ENCODE measurements around the gene RAD23A.
"Not testable (repeated sequence)": the region's sequence is repeated elsewhere in the genome, so short reads cannot be mapped to it uniquely, and the experiment has no call there.

Gene RAD23A

GRCh38 chr19:12953799-12954611, 8.3 kb downstream of the RAD23A start:
- peaks cover 40% of the 10 kb centered on the region for H3K36me3 Mint-ChIP-seq (ENCODE audit: insufficient read depth)
- peak overlapping the region; percentile 83 for H3K27ac Mint-ChIP-seq (ENCODE audit: low read depth)
- no peaks in the 10 kb centered on the region for H3K27me3 Mint-ChIP-seq
- no peak for DNase-seq (ENCODE audit: low spot score in 2 of 2)
- H3K9me3 Mint-ChIP-seq = no peaks in the 10 kb centered on the region
- no peak for ATAC-seq (replicated peaks; ENCODE audit: extremely low read depth, poor library complexity, severe bottlenecking)
- H3K4me1 Mint-ChIP-seq = peaks cover 32% of the 10 kb centered on the region
- no peak overlapping the region for H3K4me3 Mint-ChIP-seq

GRCh38 chr19:12954612-12954962, 8.9 kb downstream of the RAD23A start:
- Mint-ChIP-seq H3K9me3 (no peaks in the 10 kb centered on the region), H3K4me3 (no peak overlapping the region), H3K27ac (ENCODE audit: low read depth) (peak overlapping the region; percentile 83), H3K27me3 (no peaks in the 10 kb centered on the region), H3K36me3 (ENCODE audit: insufficient read depth) (peaks cover 40% of the 10 kb centered on the region), H3K4me1 (peaks cover 32% of the 10 kb centered on the region)
- DNase-seq (ENCODE audit: low spot score in 2 of 2) = no peak
- no peak for ATAC-seq (replicated peaks; ENCODE audit: extremely low read depth, poor library complexity, severe bottlenecking)

- peaks cover 25% of the 10 kb centered on the region for H3K4me1 Mint-ChIP-seq
- H3K27ac Mint-ChIP-seq (ENCODE audit: low read depth) = peak overlapping the region; percentile 74
- H3K9me3 Mint-ChIP-seq; ATAC-seq (replicated peaks; ENCODE audit: extremely low read depth, poor library complexity, severe bottlenecking); H3K27me3 Mint-ChIP-seq; DNase-seq (ENCODE audit: low spot score in 2 of 2): not testable (repeated sequence)
- H3K36me3 Mint-ChIP-seq (ENCODE audit: insufficient read depth) = peaks cover 34% of the 10 kb centered on the region
- H3K4me3 Mint-ChIP-seq = peak overlapping the region; percentile 81
Observed at GRCh38 chr19:12955575-12955974, 9.9 kb downstream of the RAD23A start.

- ATAC-seq (replicated peaks; ENCODE audit: extremely low read depth, poor library complexity, severe bottlenecking) = no peak
- no peak for DNase-seq (ENCODE audit: low spot score in 2 of 2)
- H3K27ac Mint-ChIP-seq (ENCODE audit: low read depth) = peak overlapping the region; percentile 74
- no peaks in the 10 kb centered on the region for H3K9me3 Mint-ChIP-seq
- peak overlapping the region; percentile 81 for H3K4me3 Mint-ChIP-seq
- peaks cover 25% of the 10 kb centered on the region for H3K4me1 Mint-ChIP-seq
- peaks cover 31% of the 10 kb centered on the region for H3K36me3 Mint-ChIP-seq (ENCODE audit: insufficient read depth)
- H3K27me3 Mint-ChIP-seq = no peaks in the 10 kb centered on the region
Observed at GRCh38 chr19:12955996-12956395, 10.3 kb downstream of the RAD23A start.

GRCh38 chr19:12956446-12957388, 11.1 kb downstream of the RAD23A start, which contains the start of gene GADD45GIP1:
Gene GADD45GIP1, minus strand, starts transcription at chr19:12957223. Its CDS starts 11 bp downstream, at chr19:12957212.
- peaks cover 26% of the 10 kb centered on the region for H3K36me3 Mint-ChIP-seq (ENCODE audit: insufficient read depth)
- H3K4me3 Mint-ChIP-seq = peak within 1 kb of the TSS; percentile 81
- H3K9me3 Mint-ChIP-seq = no peaks in the 10 kb centered on the region
- H3K27me3 Mint-ChIP-seq = no peaks in the 10 kb centered on the region
- peak; percentile 57 to 66 for DNase-seq (ENCODE audit: low spot score in 2 of 2)
- H3K27ac Mint-ChIP-seq (ENCODE audit: low read depth) = peak within 1 kb of the TSS; percentile 74
- peaks cover 25% of the 10 kb centered on the region for H3K4me1 Mint-ChIP-seq
- ATAC-seq (replicated peaks; ENCODE audit: extremely low read depth, poor library complexity, severe bottlenecking) = peak; percentile 96

GRCh38 chr19:12957389-12957952, 11.8 kb downstream of the RAD23A start:
- not testable (repeated sequence) for H3K9me3 Mint-ChIP-seq; DNase-seq (ENCODE audit: low spot score in 2 of 2); ATAC-seq (replicated peaks; ENCODE audit: extremely low read depth, poor library complexity, severe bottlenecking); H3K27me3 Mint-ChIP-seq
- H3K4me3 Mint-ChIP-seq = peak overlapping the region; percentile 81
- peak overlapping the region; percentile 74 for H3K27ac Mint-ChIP-seq (ENCODE audit: low read depth)
- peaks cover 25% of the 10 kb centered on the region for H3K4me1 Mint-ChIP-seq
- H3K36me3 Mint-ChIP-seq (ENCODE audit: insufficient read depth) = peaks cover 19% of the 10 kb centered on the region

GRCh38 chr19:12959481-12959880, 13.8 kb downstream of the RAD23A start:
- peaks cover 19% of the 10 kb centered on the region for H3K4me1 Mint-ChIP-seq
- peaks cover 5% of the 10 kb centered on the region for H3K36me3 Mint-ChIP-seq (ENCODE audit: insufficient read depth)
- ATAC-seq (replicated peaks; ENCODE audit: extremely low read depth, poor library complexity, severe bottlenecking) = no peak
- DNase-seq (ENCODE audit: low spot score in 2 of 2) = no peak
- H3K27me3 Mint-ChIP-seq = no peaks in the 10 kb centered on the region
- no peak overlapping the region for H3K27ac Mint-ChIP-seq (ENCODE audit: low read depth)
- H3K4me3 Mint-ChIP-seq = no peak overlapping the region
- no peaks in the 10 kb centered on the region for H3K9me3 Mint-ChIP-seq

GRCh38 chr19:12965017-12965811, 19.6 kb downstream of the RAD23A start:
- Mint-ChIP-seq H3K27ac (ENCODE audit: low read depth) (no peak overlapping the region), H3K4me3 (peak overlapping the region; percentile 84), H3K36me3 (ENCODE audit: insufficient read depth) (peaks cover 4% of the 10 kb centered on the region), H3K4me1 (peaks cover 6% of the 10 kb centered on the region), H3K9me3 (no peaks in the 10 kb centered on the region), H3K27me3 (no peaks in the 10 kb centered on the region)
- DNase-seq (ENCODE audit: low spot score in 2 of 2) (peak; percentile 69 to 78), ATAC-seq (replicated peaks; ENCODE audit: extremely low read depth, poor library complexity, severe bottlenecking) (peak; percentile 94)

- H3K27me3 Mint-ChIP-seq = no peaks in the 10 kb centered on the region
- H3K9me3 Mint-ChIP-seq = no peaks in the 10 kb centered on the region
- ATAC-seq (replicated peaks; ENCODE audit: extremely low read depth, poor library complexity, severe bottlenecking) = no peak
- H3K27ac Mint-ChIP-seq (ENCODE audit: low read depth) = no peak overlapping the region
- no peak for DNase-seq (ENCODE audit: low spot score in 2 of 2)
- H3K36me3 Mint-ChIP-seq (ENCODE audit: insufficient read depth) = peaks cover 4% of the 10 kb centered on the region
- peak overlapping the region; percentile 84 for H3K4me3 Mint-ChIP-seq
- H3K4me1 Mint-ChIP-seq = peaks cover 6% of the 10 kb centered on the region
Observed at GRCh38 chr19:12965812-12966135, 20.1 kb downstream of the RAD23A start.

GRCh38 chr19:12967907-12968306, 22.2 kb downstream of the RAD23A start:
- Mint-ChIP-seq H3K9me3 (no peaks in the 10 kb centered on the region), H3K27me3 (no peaks in the 10 kb centered on the region), H3K36me3 (ENCODE audit: insufficient read depth) (peaks cover 4% of the 10 kb centered on the region), H3K4me1 (peaks cover 6% of the 10 kb centered on the region), H3K27ac (ENCODE audit: low read depth) (no peak overlapping the region), H3K4me3 (no peak overlapping the region)
- no peak for DNase-seq (ENCODE audit: low spot score in 2 of 2)
- ATAC-seq (replicated peaks; ENCODE audit: extremely low read depth, poor library complexity, severe bottlenecking) = no peak

GRCh38 chr19:12969292-12969988, 23.8 kb downstream of the RAD23A start, which contains the start of gene DAND5:
Gene DAND5, plus strand, starts transcription at chr19:12969576. Its CDS starts 85 bp downstream, at chr19:12969661.
- no peak within 1 kb of the TSS for H3K27ac Mint-ChIP-seq (ENCODE audit: low read depth)
- DNase-seq (ENCODE audit: low spot score in 2 of 2) = no peak

More at GRCh38 chr19:12969292-12969988, 23.8 kb downstream of the RAD23A start, which contains the start of gene DAND5:
- H3K36me3 Mint-ChIP-seq (ENCODE audit: insufficient read depth) = peaks cover 4% of the 10 kb centered on the region
- ATAC-seq (replicated peaks; ENCODE audit: extremely low read depth, poor library complexity, severe bottlenecking) = no peak
- no peak within 1 kb of the TSS for H3K4me3 Mint-ChIP-seq
- peaks cover 6% of the 10 kb centered on the region for H3K4me1 Mint-ChIP-seq
- H3K9me3 Mint-ChIP-seq = no peaks in the 10 kb centered on the region
- H3K27me3 Mint-ChIP-seq = no peaks in the 10 kb centered on the region
